GM12872 (cell line): ENCODE results near the gene ATG10.

ENCODE experiments used
- CTCF ChIP-seq: IDR thresholded peaks from 3 replicates; pipeline ENCODE4 v1.5.1; 2011; ENCODE audit warnings: low read depth, mild to moderate bottlenecking, low read length, moderate library complexity; ENCODE audit not compliant: insufficient read depth

The ATG10 gene

DNA sequence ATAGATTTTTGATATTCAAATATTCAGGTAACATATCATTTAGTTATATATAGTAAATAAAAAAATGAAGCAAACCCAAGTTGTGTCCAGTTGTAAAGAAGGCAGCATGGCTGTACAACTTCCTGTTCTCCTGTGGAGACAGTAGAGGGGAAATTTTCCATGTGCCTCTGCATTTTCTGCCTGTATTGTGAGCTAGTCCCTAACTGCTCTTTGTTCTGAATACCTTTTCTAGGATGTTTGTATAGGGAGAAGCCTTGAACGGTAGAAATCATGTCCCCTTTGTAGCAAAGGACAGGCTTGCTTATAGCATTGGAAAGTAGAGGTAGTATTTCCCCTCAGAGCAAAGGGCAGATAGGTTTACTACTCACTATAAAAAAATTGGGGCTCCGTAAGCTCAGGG is 319.6 kb downstream of the ATG10 start:
- no peak for TF ChIP-seq CTCF

GRCh38 chr5:82295144-82295543 is 323.3 kb downstream of the ATG10 start:
- TF ChIP-seq CTCF, result no peak

- TF ChIP-seq CTCF, result no peak
Measured at GRCh38 chr5:82295959-82296531, 324.2 kb downstream of the ATG10 start.

DNA sequence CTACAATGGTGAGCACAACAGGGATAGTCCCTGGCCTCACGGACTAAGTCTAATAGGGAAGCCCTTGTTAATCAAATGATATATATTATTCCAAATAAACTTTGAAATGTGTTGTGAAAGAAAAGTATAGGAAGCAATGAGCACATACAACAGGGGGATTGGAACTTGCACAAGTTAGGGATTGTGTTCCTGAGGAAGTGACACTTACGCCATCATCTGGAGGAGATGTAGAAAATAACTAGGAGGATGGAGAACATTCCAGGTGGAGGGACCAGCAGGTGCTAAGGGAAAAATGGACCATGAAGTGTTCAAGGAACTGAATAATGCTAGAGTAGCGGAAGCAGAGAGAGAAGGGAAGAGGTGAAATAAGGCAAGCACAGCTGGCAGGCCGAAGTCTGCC is 325.1 kb downstream of the ATG10 start:
- TF ChIP-seq CTCF, result no peak

- no peak for TF ChIP-seq CTCF
Measured at GRCh38 chr5:82297711-82298110, 325.9 kb downstream of the ATG10 start.

DNA sequence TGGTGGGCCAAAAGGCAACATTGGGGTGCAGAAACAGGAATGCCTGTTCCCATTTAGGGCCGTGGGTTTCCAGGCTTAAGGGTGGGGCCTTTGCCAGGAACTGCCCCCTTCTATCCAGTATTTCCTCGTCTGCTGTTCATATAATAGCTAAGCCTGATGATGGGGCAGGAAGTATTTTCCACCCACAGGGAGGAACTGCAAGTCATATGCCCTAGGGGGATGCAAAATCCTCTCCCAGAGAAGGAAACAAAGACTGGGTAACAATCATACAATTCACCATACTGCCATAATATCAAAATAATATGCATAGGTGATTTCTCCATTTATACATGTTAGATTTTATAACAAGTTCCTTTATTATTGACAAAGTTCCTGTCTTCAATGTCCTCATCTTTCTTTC is 326.8 kb downstream of the ATG10 start:
- no peak for TF ChIP-seq CTCF

DNA sequence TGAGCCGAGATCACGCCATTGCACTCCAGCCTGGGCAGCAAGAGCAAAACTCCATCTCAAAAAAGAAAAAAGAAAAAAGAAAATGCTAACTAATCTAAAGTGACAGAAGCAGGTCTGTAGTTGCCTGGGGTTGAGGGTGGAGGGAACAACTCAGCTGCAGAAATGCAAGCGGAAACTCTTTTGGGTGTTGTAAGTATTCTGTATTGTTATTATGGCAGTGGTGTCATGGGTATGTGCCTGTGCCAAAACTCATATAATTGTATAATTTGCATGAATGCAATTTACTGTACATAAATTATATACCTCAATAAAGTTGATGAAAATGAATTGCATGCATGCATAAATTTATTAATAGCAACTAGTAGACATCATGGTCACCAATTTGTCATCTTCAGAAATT is 329.4 kb downstream of the ATG10 start:
- no peak for TF ChIP-seq CTCF
